Measurements from ENCODE around the gene DNAI1.

The DNAI1 gene

GRCh38 chr9:34458013-34458958, at the start of gene DNAI1, which contains the start of gene FAM219A:
DNAI1 (plus strand) TSS chr9:34458805; CDS start chr9:34459006, 201 bp downstream.
FAM219A (minus strand) TSS chr9:34458570; CDS start chr9:34458263, 307 bp downstream.
- peak within 1 kb of the TSS; percentile 57 for H3K4me3 ChIP-seq (ENCODE audit: low read depth, low read length)
- peak; percentile 89 for DNase-seq (ENCODE audit: low read depth)
- no peak for TF ChIP-seq CTCF (IDR thresholded peaks at IDR 0.05; ENCODE audit: low read depth, low read length, missing control alignments)

GRCh38 chr9:34409154-34409553, 49.5 kb upstream of the DNAI1 start:
- no peak for DNase-seq (ENCODE audit: low read depth)
- H3K4me3 ChIP-seq (ENCODE audit: low read depth, low read length), result no peak overlapping the region
- no peak for TF ChIP-seq CTCF (IDR thresholded peaks at IDR 0.05; ENCODE audit: low read depth, low read length, missing control alignments)

GRCh38 chr9:34412336-34412735, 46.3 kb upstream of the DNAI1 start:
- H3K4me3 ChIP-seq (ENCODE audit: low read depth, low read length), result no peak overlapping the region
- no peak for TF ChIP-seq CTCF (IDR thresholded peaks at IDR 0.05; ENCODE audit: low read depth, low read length, missing control alignments)
- DNase-seq (ENCODE audit: low read depth), result no peak

GRCh38 chr9:34413231-34413852, 45.3 kb upstream of the DNAI1 start:
- no peak for TF ChIP-seq CTCF (IDR thresholded peaks at IDR 0.05; ENCODE audit: low read depth, low read length, missing control alignments)
- no peak for DNase-seq (ENCODE audit: low read depth)
- H3K4me3 ChIP-seq (ENCODE audit: low read depth, low read length), result no peak overlapping the region

- DNase-seq (ENCODE audit: low read depth), result no peak
Measured at GRCh38 chr9:34417734-34418133, 40.9 kb upstream of the DNAI1 start.

More at GRCh38 chr9:34417734-34418133, 40.9 kb upstream of the DNAI1 start:
- no peak for TF ChIP-seq CTCF (IDR thresholded peaks at IDR 0.05; ENCODE audit: low read depth, low read length, missing control alignments)
- no peak overlapping the region for H3K4me3 ChIP-seq (ENCODE audit: low read depth, low read length)
